ENCODE results near the gene STARD8.

DNA sequence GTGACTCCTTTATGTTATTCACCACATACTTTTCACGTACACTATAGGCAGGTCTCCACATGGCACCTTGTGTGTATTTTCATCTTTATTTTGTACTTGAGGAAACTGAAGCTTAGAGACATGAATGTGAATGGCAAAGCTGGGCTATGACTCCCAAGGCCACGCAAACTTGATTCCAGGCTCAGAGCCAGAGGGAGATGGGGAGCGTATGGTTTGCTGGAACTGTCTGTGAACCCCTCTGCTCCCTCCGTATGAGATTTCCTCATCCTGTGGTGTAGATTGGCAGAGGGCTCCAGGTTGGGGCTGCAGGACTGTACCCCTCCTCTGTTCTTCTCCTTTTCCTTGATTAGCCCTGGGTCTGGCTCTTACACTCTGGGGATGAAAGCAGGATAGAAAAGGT is 16.1 kb upstream of the STARD8 start:
- TF ChIP-seq GATA2 (IDR thresholded peaks at IDR 0.05; ENCODE audit: low read depth, low read length), result no peak
- TF ChIP-seq GATA3 (IDR thresholded peaks at IDR 0.05; ENCODE audit: low read depth, low read length), result no peak
